HG03521 (cell line): ENCODE data around the gene ZNF331.

Source experiments
- ATAC-seq: cut with Tn5 transposase; IDR thresholded peaks from one replicate; pipeline ENCODE4 v1.9.1; 2021; ENCODE audit warnings: mild to moderate bottlenecking, moderate library complexity; ENCODE audit not compliant: unreplicated experiment

ZNF331 gene

GRCh38 chr19:53624771-53625545 is 87.0 kb downstream of the ZNF331 start:
- ATAC-seq, result no peak

GRCh38 chr19:53626486-53626885 is 88.5 kb downstream of the ZNF331 start:
- ATAC-seq, result no peak

DNA sequence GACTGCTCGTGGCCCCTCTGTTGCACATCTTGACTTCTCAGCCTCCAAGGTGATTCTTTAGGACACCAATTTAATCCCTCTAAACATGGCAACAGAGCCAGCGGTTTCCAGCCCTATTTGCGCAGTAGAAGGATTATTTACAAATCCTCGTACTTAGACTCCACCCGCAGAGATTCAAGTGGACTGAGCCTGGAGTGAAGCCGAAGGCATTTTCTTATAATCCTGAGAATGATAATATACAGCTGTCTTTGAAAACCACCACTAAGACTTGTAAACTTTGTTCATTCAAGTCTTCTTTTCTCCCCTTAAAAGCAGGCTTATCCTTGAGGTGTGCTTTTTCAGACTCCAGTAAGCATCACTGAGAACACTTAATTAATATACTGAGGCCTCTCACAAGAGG is 89.0 kb downstream of the ZNF331 start:
- no peak for ATAC-seq
